ENCODE measurements around the gene METTL24.

METTL24 gene

DNA sequence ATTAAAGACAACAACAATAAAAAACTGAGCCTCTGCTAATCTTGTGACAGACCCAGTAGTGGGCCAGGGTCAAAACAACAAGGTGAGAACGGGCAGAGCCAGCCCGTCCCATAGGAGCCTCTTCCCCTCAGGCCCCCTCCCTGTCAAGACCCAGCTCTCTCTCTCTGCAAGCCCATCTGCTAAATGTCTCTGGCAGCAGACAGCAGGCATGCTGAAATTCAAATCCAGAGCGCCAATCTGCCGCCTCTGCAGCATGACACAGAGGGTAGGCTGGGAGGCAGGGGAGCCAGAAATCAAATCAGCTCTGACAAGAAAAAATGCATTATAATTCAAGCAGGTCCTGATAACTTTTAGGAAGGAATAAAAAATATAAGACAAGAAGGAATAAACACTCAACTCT lies 26.3 kb downstream of the METTL24 start:
- no peak overlapping the region for H3K14ac ChIP-seq (ENCODE audit: low read length)
- peak overlapping the region; percentile 94 for H3K27ac ChIP-seq (ENCODE audit: low read depth, low read length)
- no peak overlapping the region for H3K4ac ChIP-seq (ENCODE audit: low read depth, low read length)
- H4K8ac ChIP-seq (ENCODE audit: low read depth, low read length): no peak overlapping the region
- peaks cover 7% of the 10 kb centered on the region for H3K79me2 ChIP-seq (ENCODE audit: control insufficient read depth, insufficient read depth, low read length, poor library complexity)
- H2AFZ ChIP-seq (ENCODE audit: insufficient read depth, low read length, poor library complexity): no peak overlapping the region
- H3K79me1 ChIP-seq (ENCODE audit: low read length): peaks cover 40% of the 10 kb centered on the region
- no peak overlapping the region for H4K12ac ChIP-seq (ENCODE audit: low read depth, low read length)
- H3K23ac ChIP-seq (ENCODE audit: low read length): no peak overlapping the region
- H3K4me1 ChIP-seq (ENCODE audit: control insufficient read depth in 1 of 2, insufficient read depth in 2 of 2, low read length in 2 of 2): peaks cover 18 to 38% of the 10 kb centered on the region in 2 experiments
- no peak overlapping the region for H4K91ac ChIP-seq (ENCODE audit: low read depth, low read length)
- H3K4me3 ChIP-seq (ENCODE audit: low read depth, low read length): no peak overlapping the region
- H3K36me3 ChIP-seq (ENCODE audit: control insufficient read depth in 1 of 2, insufficient read depth in 2 of 2, low read length in 2 of 2): no peaks in the 10 kb centered on the region
- H2BK5ac ChIP-seq (ENCODE audit: low read depth, low read length, poor library complexity): no peak overlapping the region
- no peaks in the 10 kb centered on the region for H3K27me3 ChIP-seq (ENCODE audit: insufficient read depth, low read length)
- H3K4me2 ChIP-seq (ENCODE audit: low read length): no peak overlapping the region
- no peak overlapping the region for H2BK12ac ChIP-seq (ENCODE audit: low read length)
- H3K18ac ChIP-seq (ENCODE audit: low read length): no peak overlapping the region
- no peaks in the 10 kb centered on the region for H3K9me3 ChIP-seq (ENCODE audit: insufficient read depth, low read depth, low read length)
- no CpG with 5 or more reads among the region's 4 CpGs for WGBS (ENCODE audit: extremely low coverage, insufficient coverage, insufficient read length)
- H3K9ac ChIP-seq (ENCODE audit: low read length): no peak overlapping the region
- DNase-seq: no peak
- H2BK120ac ChIP-seq (ENCODE audit: insufficient read depth, low read length, poor library complexity): no peak overlapping the region
- no peak overlapping the region for H2AK5ac ChIP-seq (ENCODE audit: low read length)

DNA sequence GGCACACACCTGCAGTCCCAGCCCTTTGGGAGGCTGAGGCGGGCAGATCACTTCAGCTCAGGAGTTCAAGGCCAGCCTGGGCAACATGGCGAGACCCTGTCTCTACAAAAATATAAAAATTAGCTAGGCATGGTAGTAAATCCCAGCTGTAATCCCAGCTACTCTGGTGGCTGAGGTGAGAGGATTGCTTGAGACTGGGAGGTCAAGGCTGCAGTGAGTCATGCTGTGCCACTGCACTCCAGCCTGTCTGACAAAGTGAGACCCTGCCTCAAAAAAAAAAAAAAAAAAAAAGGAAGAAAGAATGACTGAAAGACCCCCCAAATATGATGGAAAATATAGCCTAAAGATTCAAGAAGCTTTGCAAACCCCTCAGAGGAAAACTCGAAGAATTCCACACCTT lies 26.8 kb downstream of the METTL24 start:
- Histone ChIP-seq H3K79me2 (ENCODE audit: control insufficient read depth, insufficient read depth, low read length, poor library complexity) (peaks cover 9% of the 10 kb centered on the region), H4K12ac (ENCODE audit: low read depth, low read length) (no peak overlapping the region), H4K91ac (ENCODE audit: low read depth, low read length) (peak overlapping the region; percentile 93), H2AK5ac (ENCODE audit: low read length) (peak overlapping the region; percentile 88), H3K4me1 (ENCODE audit: control insufficient read depth in 1 of 2, insufficient read depth in 2 of 2, low read length in 2 of 2) (peaks cover 20 to 40% of the 10 kb centered on the region in 2 experiments), H3K14ac (ENCODE audit: low read length) (peak overlapping the region; percentile 61), H2AFZ (ENCODE audit: insufficient read depth, low read length, poor library complexity) (no peak overlapping the region), H3K4ac (ENCODE audit: low read depth, low read length) (peak overlapping the region; percentile 55), H3K27me3 (ENCODE audit: insufficient read depth, low read length) (no peaks in the 10 kb centered on the region), H3K9ac (ENCODE audit: low read length) (no peak overlapping the region), H4K8ac (ENCODE audit: low read depth, low read length) (peak overlapping the region; percentile 32), H3K36me3 (ENCODE audit: control insufficient read depth in 1 of 2, insufficient read depth in 2 of 2, low read length in 2 of 2) (no peaks in the 10 kb centered on the region), H3K27ac (ENCODE audit: low read depth, low read length) (peak overlapping the region; percentile 94), H3K4me3 (ENCODE audit: low read depth, low read length) (no peak overlapping the region), H3K4me2 (ENCODE audit: low read length) (no peak overlapping the region), H3K23ac (ENCODE audit: low read length) (no peak overlapping the region), H3K79me1 (ENCODE audit: low read length) (peaks cover 42% of the 10 kb centered on the region), H2BK5ac (ENCODE audit: low read depth, low read length, poor library complexity) (peak overlapping the region; percentile 94), H2BK120ac (ENCODE audit: insufficient read depth, low read length, poor library complexity) (peak overlapping the region; percentile 97), H3K9me3 (ENCODE audit: insufficient read depth, low read depth, low read length) (no peaks in the 10 kb centered on the region), H2BK12ac (ENCODE audit: low read length) (peak overlapping the region; percentile 37), H3K18ac (ENCODE audit: low read length) (peak overlapping the region; percentile 46)
- WGBS (ENCODE audit: extremely low coverage, insufficient coverage, insufficient read length): no CpG with 5 or more reads among the region's 3 CpGs
- no peak for DNase-seq

- Histone ChIP-seq H3K4ac (ENCODE audit: low read depth, low read length) (peak overlapping the region; percentile 91), H4K8ac (ENCODE audit: low read depth, low read length) (peak overlapping the region; percentile 92), H2AK5ac (ENCODE audit: low read length) (peak overlapping the region; percentile 99)
These were observed 28.3 kb downstream of the METTL24 start for GRCh38 chr6:110329714-110330436.

GRCh38 chr6:110329348-110329713 lies 28.8 kb downstream of the METTL24 start:
- no peak for DNase-seq
- WGBS (ENCODE audit: extremely low coverage, insufficient coverage, insufficient read length): no CpG with 5 or more reads among the region's 7 CpGs

More at GRCh38 chr6:110329714-110330436, 28.3 kb downstream of the METTL24 start:
- Histone ChIP-seq H3K4me2 (ENCODE audit: low read length) (no peak overlapping the region), H3K79me2 (ENCODE audit: control insufficient read depth, insufficient read depth, low read length, poor library complexity) (peaks cover 9% of the 10 kb centered on the region), H4K12ac (ENCODE audit: low read depth, low read length) (peak overlapping the region; percentile 65), H3K27me3 (ENCODE audit: insufficient read depth, low read length) (no peaks in the 10 kb centered on the region), H3K4me3 (ENCODE audit: low read depth, low read length) (no peak overlapping the region), H3K23ac (ENCODE audit: low read length) (no peak overlapping the region), H3K14ac (ENCODE audit: low read length) (peak overlapping the region; percentile 97), H3K9me3 (ENCODE audit: insufficient read depth, low read depth, low read length) (no peaks in the 10 kb centered on the region), H3K18ac (ENCODE audit: low read length) (peak overlapping the region; percentile 97), H3K27ac (ENCODE audit: low read depth, low read length) (peak overlapping the region; percentile 94), H3K9ac (ENCODE audit: low read length) (peak overlapping the region; percentile 43), H3K36me3 (ENCODE audit: control insufficient read depth in 1 of 2, insufficient read depth in 2 of 2, low read length in 2 of 2) (no peaks in the 10 kb centered on the region), H3K79me1 (ENCODE audit: low read length) (peaks cover 47% of the 10 kb centered on the region), H4K91ac (ENCODE audit: low read depth, low read length) (peak overlapping the region; percentile 99), H2BK120ac (ENCODE audit: insufficient read depth, low read length, poor library complexity) (peak overlapping the region; percentile 99), H3K4me1 (ENCODE audit: control insufficient read depth in 1 of 2, insufficient read depth in 2 of 2, low read length in 2 of 2) (peaks cover 29 to 44% of the 10 kb centered on the region in 2 experiments), H2BK12ac (ENCODE audit: low read length) (peak overlapping the region; percentile 99), H2BK5ac (ENCODE audit: low read depth, low read length, poor library complexity) (peak overlapping the region; percentile 98), H2AFZ (ENCODE audit: insufficient read depth, low read length, poor library complexity) (peak overlapping the region; percentile 71)
- no CpG with 5 or more reads among the region's 19 CpGs for WGBS (ENCODE audit: extremely low coverage, insufficient coverage, insufficient read length)
- DNase-seq: no peak

More at GRCh38 chr6:110329348-110329713, 28.8 kb downstream of the METTL24 start:
- Histone ChIP-seq H3K4me3 (ENCODE audit: low read depth, low read length) (no peak overlapping the region), H3K9ac (ENCODE audit: low read length) (peak overlapping the region; percentile 2), H2BK12ac (ENCODE audit: low read length) (peak overlapping the region; percentile 97), H4K91ac (ENCODE audit: low read depth, low read length) (peak overlapping the region; percentile 99), H3K9me3 (ENCODE audit: insufficient read depth, low read depth, low read length) (no peaks in the 10 kb centered on the region), H3K79me1 (ENCODE audit: low read length) (peaks cover 45% of the 10 kb centered on the region), H3K18ac (ENCODE audit: low read length) (peak overlapping the region; percentile 89), H2BK5ac (ENCODE audit: low read depth, low read length, poor library complexity) (peak overlapping the region; percentile 95), H3K4me2 (ENCODE audit: low read length) (no peak overlapping the region), H3K4ac (ENCODE audit: low read depth, low read length) (peak overlapping the region; percentile 91), H4K8ac (ENCODE audit: low read depth, low read length) (peak overlapping the region; percentile 92), H2AFZ (ENCODE audit: insufficient read depth, low read length, poor library complexity) (peak overlapping the region; percentile 71), H3K27ac (ENCODE audit: low read depth, low read length) (peak overlapping the region; percentile 94), H3K79me2 (ENCODE audit: control insufficient read depth, insufficient read depth, low read length, poor library complexity) (peaks cover 9% of the 10 kb centered on the region), H3K4me1 (ENCODE audit: control insufficient read depth in 1 of 2, insufficient read depth in 2 of 2, low read length in 2 of 2) (peaks cover 28 to 41% of the 10 kb centered on the region in 2 experiments), H2AK5ac (ENCODE audit: low read length) (peak overlapping the region; percentile 99), H2BK120ac (ENCODE audit: insufficient read depth, low read length, poor library complexity) (peak overlapping the region; percentile 95), H3K14ac (ENCODE audit: low read length) (peak overlapping the region; percentile 94), H3K27me3 (ENCODE audit: insufficient read depth, low read length) (no peaks in the 10 kb centered on the region), H3K23ac (ENCODE audit: low read length) (no peak overlapping the region), H4K12ac (ENCODE audit: low read depth, low read length) (no peak overlapping the region), H3K36me3 (ENCODE audit: control insufficient read depth in 1 of 2, insufficient read depth in 2 of 2, low read length in 2 of 2) (no peaks in the 10 kb centered on the region)
